HG03442 (cell line): ENCODE data around the gene LDLRAP1.
"Not testable (repeated sequence)": the region's sequence is repeated elsewhere in the genome, so short reads cannot be mapped to it uniquely, and the experiment has no call there.

ENCODE experiments used
- ATAC-seq: cut with Tn5 transposase; IDR thresholded peaks from one replicate; pipeline ENCODE4 v1.9.1; 2021; ENCODE audit warnings: mild to moderate bottlenecking, moderate library complexity; ENCODE audit not compliant: unreplicated experiment

LDLRAP1 gene

GRCh38 chr1:25572708-25573590, 29.5 kb downstream of the LDLRAP1 start:
- no peak for ATAC-seq

DNA sequence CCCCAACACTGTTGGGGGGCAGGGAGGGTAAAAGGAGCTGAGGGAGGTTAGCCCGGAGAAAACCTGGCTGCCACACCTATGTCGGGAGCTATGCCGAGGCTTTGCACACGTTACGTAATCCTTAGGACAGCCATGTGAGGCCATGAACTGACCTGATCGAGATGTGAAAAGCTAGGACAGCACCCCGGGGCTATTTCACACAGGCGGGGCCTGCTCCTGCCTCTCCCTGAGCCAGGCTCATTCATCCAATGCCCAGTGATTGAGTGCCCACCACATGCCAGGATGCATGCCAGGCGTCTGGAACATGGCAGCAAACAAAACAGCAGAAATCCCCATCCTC, 30.2 kb downstream of the LDLRAP1 start:
- no peak for ATAC-seq

DNA sequence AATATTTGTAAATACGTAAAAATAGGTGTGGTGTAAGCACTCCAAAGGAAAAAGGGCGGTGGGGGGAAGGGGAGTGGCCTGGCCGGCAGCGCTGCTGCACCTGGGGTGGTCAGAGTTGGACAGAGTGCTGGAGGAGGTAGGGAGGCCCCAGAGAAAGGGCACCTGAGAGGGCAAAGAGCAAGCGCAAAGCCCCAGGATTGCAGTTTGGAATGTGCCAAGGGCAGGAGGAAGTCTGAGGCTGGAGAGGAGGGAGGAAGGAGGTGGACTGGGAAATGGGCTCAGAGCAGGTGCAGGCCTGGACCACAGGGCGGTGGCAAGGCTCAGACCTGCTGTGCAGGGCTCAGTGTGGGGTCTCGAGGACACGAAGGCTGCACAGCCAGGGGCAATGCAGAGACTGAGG, 30.6 kb downstream of the LDLRAP1 start:
- ATAC-seq: no peak

DNA sequence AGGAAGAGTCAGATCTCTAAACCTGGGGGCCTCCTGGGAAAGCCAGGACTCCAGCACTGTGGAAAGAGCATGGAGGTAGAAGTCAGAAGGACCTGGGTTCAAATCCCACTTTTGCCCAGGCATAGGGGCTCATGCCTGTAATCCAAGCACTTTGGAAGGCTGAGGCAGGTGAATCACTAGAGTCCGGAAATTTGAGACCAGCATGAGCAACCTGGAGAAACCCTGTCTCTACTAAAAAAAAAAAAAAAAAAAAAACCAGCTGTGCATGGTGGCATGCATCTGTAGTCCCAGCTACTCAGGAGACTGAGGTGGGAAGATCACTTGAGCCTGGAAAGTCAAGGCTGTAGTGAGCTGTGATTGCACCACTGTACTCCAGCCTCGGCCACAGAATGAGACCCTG, 31.8 kb downstream of the LDLRAP1 start:
- no peak for ATAC-seq

GRCh38 chr1:25576459-25577133, 33.2 kb downstream of the LDLRAP1 start:
- no peak for ATAC-seq

- no peak for ATAC-seq
Observed at GRCh38 chr1:25577134-25577920, 33.9 kb downstream of the LDLRAP1 start.

DNA sequence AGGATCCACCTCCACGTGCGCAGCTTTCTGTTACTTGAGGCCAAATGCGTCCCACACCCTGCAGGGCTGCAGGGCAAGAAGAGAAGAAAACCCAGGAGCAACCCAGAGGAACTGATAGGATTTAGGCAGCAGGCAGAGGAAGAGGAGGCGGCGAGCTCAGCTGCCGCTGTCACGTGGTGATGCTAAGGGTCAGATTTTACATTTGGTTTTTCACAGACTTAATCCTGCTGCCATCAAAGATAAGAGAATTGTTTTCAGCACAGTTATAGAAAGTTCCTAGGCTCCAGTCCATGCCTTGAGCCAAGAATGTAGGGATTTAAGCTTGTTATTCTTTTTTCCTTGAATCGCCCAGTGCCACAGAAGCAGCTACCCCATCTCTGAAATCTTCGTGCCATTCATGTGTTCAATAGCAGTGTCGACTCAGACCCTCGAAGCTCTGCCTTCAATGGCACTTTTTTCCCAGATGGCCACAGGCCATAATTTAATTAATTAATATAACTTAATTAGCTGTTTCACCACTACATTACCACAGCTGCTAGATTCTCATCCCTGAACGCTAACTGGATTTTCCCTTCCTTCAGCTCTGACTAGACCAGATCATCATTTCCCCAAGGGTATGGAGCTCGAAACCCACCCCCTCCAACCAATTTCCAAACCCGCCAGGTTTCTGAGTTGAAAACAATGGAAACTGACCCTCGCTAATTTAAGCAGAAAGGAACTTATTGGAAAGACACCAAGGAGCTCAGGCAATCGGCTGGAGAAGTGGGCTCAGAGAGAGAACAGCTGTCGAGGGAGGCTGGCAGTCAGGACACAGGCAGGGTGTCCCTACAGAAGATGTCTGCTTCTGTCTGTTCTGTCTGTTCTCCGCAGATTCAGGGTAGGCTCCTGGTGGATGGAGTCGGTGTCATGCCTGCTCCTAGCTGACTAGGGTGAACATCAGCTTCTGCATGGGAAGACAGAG, 36.2 kb downstream of the LDLRAP1 start:
- ATAC-seq: no peak

DNA sequence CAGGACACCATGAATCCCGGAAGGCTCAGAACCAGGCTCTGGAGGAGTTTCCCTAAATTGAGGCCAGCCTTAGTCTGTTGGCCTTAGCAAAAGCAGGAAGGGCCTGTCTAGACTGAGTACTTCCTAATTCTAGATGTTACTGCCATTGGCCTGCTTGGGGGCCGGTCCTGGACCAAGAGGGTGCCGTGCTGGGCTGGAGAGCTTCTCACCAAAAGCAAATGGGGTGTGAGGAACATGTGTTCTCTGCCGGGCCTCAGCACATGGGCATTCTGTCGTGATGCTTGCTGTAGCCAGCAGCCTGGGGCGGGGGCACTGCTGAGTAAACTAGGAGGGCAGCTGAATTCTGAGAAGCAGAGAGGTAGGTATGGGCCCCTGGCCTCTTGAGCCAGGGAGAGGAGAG, 37.5 kb downstream of the LDLRAP1 start:
- no peak for ATAC-seq

- no peak for ATAC-seq
Observed at GRCh38 chr1:25581764-25582163, 38.4 kb downstream of the LDLRAP1 start.

GRCh38 chr1:25583519-25584370, 40.3 kb downstream of the LDLRAP1 start:
- no peak for ATAC-seq

- ATAC-seq: no peak
Observed at GRCh38 chr1:25586181-25586588, 42.8 kb downstream of the LDLRAP1 start.

DNA sequence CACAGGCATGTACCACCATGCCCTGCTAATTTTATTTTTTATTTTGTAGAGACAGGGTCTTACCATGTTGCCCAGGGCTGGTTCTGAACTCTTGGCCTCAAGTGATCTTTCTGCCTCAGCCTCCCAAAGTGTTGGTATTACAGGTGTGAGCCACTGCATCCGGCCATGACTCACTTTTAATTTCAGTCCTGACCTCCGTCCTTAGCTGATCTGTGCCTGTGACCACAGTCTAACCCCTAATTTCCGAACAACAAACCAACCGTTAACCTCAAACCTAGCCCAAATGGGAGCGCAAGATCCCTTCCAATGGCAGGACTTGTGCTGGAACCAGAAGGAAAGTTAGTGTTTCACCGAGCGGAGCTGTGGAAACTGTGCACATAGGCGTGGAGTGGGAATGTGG, 43.9 kb downstream of the LDLRAP1 start:
- ATAC-seq: no peak

DNA sequence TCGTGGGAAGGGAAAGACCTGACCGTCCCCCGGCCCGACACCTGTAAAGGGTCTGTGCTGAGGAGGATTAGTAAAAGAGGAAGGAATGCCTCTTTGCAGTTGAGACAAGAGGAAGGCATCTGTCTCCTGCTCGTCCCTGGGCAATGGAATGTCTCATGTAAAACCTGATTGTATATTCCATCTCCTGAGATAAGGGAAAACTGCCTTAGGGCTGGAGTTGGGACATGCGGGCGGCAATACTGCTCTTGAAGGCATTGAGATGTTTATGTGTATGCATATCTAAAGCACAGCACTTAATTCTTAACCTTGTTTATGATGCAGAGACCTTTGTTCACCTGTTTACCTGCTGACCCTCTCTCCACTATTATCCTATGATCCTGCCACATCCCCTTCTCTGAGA, 44.8 kb downstream of the LDLRAP1 start:
- ATAC-seq: not testable (repeated sequence)

- not testable (repeated sequence) for ATAC-seq
Observed at GRCh38 chr1:25588786-25589185, 45.4 kb downstream of the LDLRAP1 start.

GRCh38 chr1:25590096-25590824, 46.9 kb downstream of the LDLRAP1 start:
- ATAC-seq: no peak

DNA sequence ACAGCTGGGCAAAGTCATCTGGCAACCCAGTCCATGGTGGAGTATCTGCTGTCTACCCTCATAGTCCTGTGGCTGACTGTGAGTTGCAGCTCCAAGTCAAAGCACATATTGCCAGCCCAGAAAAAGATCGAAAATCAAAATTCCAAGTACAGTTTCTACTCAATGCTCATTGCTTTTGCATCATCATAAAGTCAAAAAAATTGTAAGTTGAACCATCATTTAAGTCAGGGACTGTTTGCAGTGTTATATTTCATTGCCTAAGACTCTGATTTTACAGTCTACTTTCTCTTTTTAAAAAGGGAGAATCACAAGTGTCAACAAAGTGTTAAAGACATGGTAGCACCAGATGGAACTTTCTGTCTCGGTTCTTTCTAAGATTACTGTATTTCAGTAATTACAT, 50.5 kb downstream of the LDLRAP1 start:
- ATAC-seq: no peak

DNA sequence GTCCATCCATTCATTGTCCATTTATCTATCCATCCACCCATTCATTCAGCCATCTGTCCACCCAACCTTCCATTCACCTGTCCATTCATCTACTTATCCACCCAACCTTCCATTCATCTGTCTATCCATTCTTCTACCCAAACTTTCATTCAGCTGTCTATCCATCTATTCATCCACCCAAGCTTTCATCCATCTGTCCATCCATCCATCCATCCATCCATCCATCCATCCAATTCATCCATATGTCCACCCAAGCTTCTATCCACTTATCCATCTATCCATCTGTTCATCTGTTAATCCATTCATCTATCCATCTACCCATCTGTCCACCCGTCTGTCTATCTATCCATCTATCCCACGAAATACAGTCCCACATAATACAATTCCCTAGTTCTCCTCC, 51.6 kb downstream of the LDLRAP1 start:
- ATAC-seq: no peak

DNA sequence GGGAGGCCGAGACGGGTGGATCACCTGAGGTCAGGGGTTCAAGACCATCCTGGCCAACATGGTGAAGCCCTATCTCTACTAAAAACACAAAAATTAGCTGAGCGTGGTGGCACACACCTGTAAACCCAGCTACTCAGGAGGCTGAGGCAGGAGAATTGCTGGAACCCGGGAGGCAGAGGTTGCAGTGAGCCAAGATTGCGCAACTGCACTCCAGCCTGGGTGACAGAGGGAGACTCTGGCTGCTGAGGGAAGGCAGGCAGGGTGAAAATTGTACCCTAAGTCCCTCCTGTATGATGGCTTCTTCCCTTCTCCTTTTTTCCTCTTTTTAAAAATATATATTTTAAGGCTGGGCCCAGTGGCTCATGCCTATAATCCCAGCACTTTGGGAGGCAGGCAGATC, 53.2 kb downstream of the LDLRAP1 start:
- not testable (repeated sequence) for ATAC-seq

GRCh38 chr1:25598879-25599278, 55.5 kb downstream of the LDLRAP1 start:
- ATAC-seq: no peak
